GM23338 (cell line): ENCODE data around the gene CNPY1. TPM values are rescaled to one million over a fixed set of nuclear protein-coding genes. Genes with fewer than 3 reads are reported as not detected.

Experiments used
- ATAC-seq: fragments of 200-7000 bp; cut with Tn5 transposase; 3 replicates; pipeline ENCODE4 v1.9.1; 2020
- DNase-seq: peaks from one replicate; pipeline ENCODE4 v3.0.0-alpha.2; 2015; ENCODE audit warnings: low spot score
- H2AFZ ChIP-seq: fragments of 200-600 bp; sonication (generic); 2 replicates; pipeline ENCODE4 v1.8.0; 2016; ENCODE audit warnings: antibody characterized with exemption, mild to moderate bottlenecking, moderate library complexity
- H3F3A ChIP-seq: fragments of 200-600 bp; sonication (generic); replicated peaks from 2 replicates; pipeline ENCODE4 v1.8.0; 2017; ENCODE audit warnings: antibody characterized with exemption, mixed run types, low read depth
- H3K27ac ChIP-seq: fragments of 200-600 bp; sonication (generic); 2 replicates; pipeline ENCODE4 v1.6.1; 2016; ENCODE audit warnings: low read depth
- H3K27me3 ChIP-seq: fragments of 200-600 bp; sonication (generic); 2 replicates; pipeline ENCODE4 v1.8.0; 2016; ENCODE audit warnings: mild to moderate bottlenecking, mixed run types, moderate library complexity; ENCODE audit not compliant: insufficient read depth
- H3K36me3 ChIP-seq: fragments of 200-600 bp; sonication (generic); 2 replicates; pipeline ENCODE4 v1.8.0; 2016; ENCODE audit warnings: mild to moderate bottlenecking; ENCODE audit not compliant: insufficient read depth
- H3K4me1 ChIP-seq: fragments of 200-600 bp; sonication (generic); 2 replicates; pipeline ENCODE4 v1.8.0; 2016; ENCODE audit warnings: mild to moderate bottlenecking, moderate library complexity; ENCODE audit not compliant: insufficient read depth
- H3K4me2 ChIP-seq: fragments of 200-600 bp; sonication (generic); 2 replicates; pipeline ENCODE4 v1.7.1; 2017; ENCODE audit warnings: mixed run types
- H3K4me3 ChIP-seq: fragments of 200-600 bp; sonication (generic); 2 replicates; pipeline ENCODE4 v1.6.1; 2016; ENCODE audit warnings: mixed run types
- H3K79me2 ChIP-seq: fragments of 200-600 bp; sonication (generic); replicated peaks from 2 replicates; pipeline ENCODE4 v1.8.0; 2017; ENCODE audit warnings: mild to moderate bottlenecking; ENCODE audit not compliant: insufficient read depth
- H3K9me2 ChIP-seq: fragments of 200-600 bp; sonication (generic); 2 replicates; pipeline ENCODE4 v1.8.0; 2017; ENCODE audit not compliant: insufficient read depth
- H4K20me1 ChIP-seq: fragments of 200-600 bp; sonication (generic); replicated peaks from 2 replicates; pipeline ENCODE4 v1.8.0; 2017; ENCODE audit warnings: mild to moderate bottlenecking; ENCODE audit not compliant: insufficient read depth
- H3K27ac Mint-ChIP-seq: 2 replicates; pipeline ENCODE4 v1.8.0; 2020; ENCODE audit warnings: inconsistent platforms, mild to moderate bottlenecking, moderate library complexity, mixed read lengths
- H3K27me3 Mint-ChIP-seq: 3 replicates; pipeline ENCODE4 v1.8.0; 2022; ENCODE audit warnings: low read depth, mild to moderate bottlenecking, moderate library complexity, mixed read lengths, inconsistent platforms; ENCODE audit not compliant: insufficient read depth, poor library complexity
- H3K36me3 Mint-ChIP-seq: 3 replicates; pipeline ENCODE4 v1.8.0; 2021; ENCODE audit warnings: low read depth, mild to moderate bottlenecking, inconsistent platforms, moderate library complexity, mixed read lengths
- H3K4me1 Mint-ChIP-seq: 3 replicates; pipeline ENCODE4 v1.8.0; 2020; ENCODE audit warnings: mild to moderate bottlenecking, inconsistent platforms, mixed read lengths
- H3K4me3 Mint-ChIP-seq: 3 replicates; pipeline ENCODE4 v1.8.0; 2021; ENCODE audit warnings: moderate library complexity, mild to moderate bottlenecking, inconsistent platforms, mixed read lengths
- H3K9me3 Mint-ChIP-seq: 3 replicates; pipeline ENCODE4 v1.8.0; 2020; ENCODE audit warnings: moderate library complexity, mild to moderate bottlenecking, inconsistent platforms, mixed read lengths
- CREB1 ChIP-seq: fragments of 250-450 bp; sonication (Bioruptor Pico); IDR thresholded peaks from 2 replicates; pipeline ENCODE4 v1.5.0; 2020; ENCODE audit warnings: low read depth, mild to moderate bottlenecking, moderate library complexity
- CTCF ChIP-seq, 2 experiments: fragments of 200-600 bp in 1 of 2; sonication (generic) in 1 of 2; conservative IDR thresholded peaks; 2 replicates each; pipeline versions ENCODE4 v1.5.1 to v1.6.1; 2016 to 2017; ENCODE audit warnings: antibody characterized with exemption in 2 of 2, low read depth in 2 of 2, mild to moderate bottlenecking in 2 of 2, moderate library complexity in 1 of 2
- EZH2 ChIP-seq: fragments of 200-600 bp; sonication (generic); IDR thresholded peaks from one replicate; pipeline ENCODE4 v1.8.0; 2017; ENCODE audit warnings: antibody characterized with exemption, mild to moderate bottlenecking, low read depth; ENCODE audit not compliant: unreplicated experiment
- EZH2phosphoT487 ChIP-seq: fragments of 200-600 bp; sonication (generic); IDR thresholded peaks from one replicate; pipeline ENCODE4 v1.8.1; 2018; ENCODE audit warnings: antibody characterized with exemption; ENCODE audit not compliant: unreplicated experiment
- JUNB ChIP-seq: IDR thresholded peaks from one replicate; pipeline ENCODE4 v1.6.1; 2016; ENCODE audit warnings: antibody characterized with exemption; ENCODE audit not compliant: unreplicated experiment
- NANOG ChIP-seq: IDR thresholded peaks from 2 replicates; pipeline ENCODE4 v1.6.1; 2016; ENCODE audit warnings: antibody characterized with exemption, borderline replicate concordance
- POLR2AphosphoS5 ChIP-seq: IDR thresholded peaks from 2 replicates; pipeline ENCODE4 v1.6.1; 2016; ENCODE audit warnings: antibody characterized with exemption, low read depth
- STAT1 ChIP-seq: IDR thresholded peaks from one replicate; pipeline ENCODE4 v1.6.1; 2016; ENCODE audit warnings: antibody characterized with exemption; ENCODE audit not compliant: unreplicated experiment
- ZNF114 ChIP-seq: fragments of 250-450 bp; sonication (Bioruptor Pico); IDR thresholded peaks from 2 replicates; pipeline ENCODE4 v1.5.0; 2020; ENCODE audit warnings: mild to moderate bottlenecking, moderate library complexity
- ZNF331 ChIP-seq: fragments of 250-450 bp; sonication (Bioruptor Pico); IDR thresholded peaks from 2 replicates; pipeline ENCODE4 v1.5.0; 2020; ENCODE audit warnings: low read depth, mild to moderate bottlenecking, moderate library complexity
- ZNF462 ChIP-seq: fragments of 250-450 bp; sonication (Bioruptor Pico); IDR thresholded peaks from 2 replicates; pipeline ENCODE4 v1.5.0; 2020; ENCODE audit warnings: mild to moderate bottlenecking, moderate library complexity
- polyA plus RNA-seq: library from polyadenylated mRNA; unstranded; fragments of >200 nt; fragmentation: Nextera tagmentation; extraction: Ambion mirVana; gene quantifications from 2 replicates; pipeline ENCODE4 v1.2.1, GENCODE V29; 2016
- total RNA-seq: library from RNA; depleted of rRNA; stranded (reverse); fragments of >200 nt; shearing (Covaris generic); gene quantifications from 2 replicates; pipeline ENCODE4 v1.2.3, GENCODE V29; 2014

The CNPY1 gene
- total and polyA plus RNA-seq, 2 experiments from 2014 or later: not detected

GRCh38 chr7:155493744-155494538 lies 52.4 kb downstream of the CNPY1 start:
- peaks cover 83% of the 10 kb centered on the region for H3K27me3 ChIP-seq
- H3K4me2 ChIP-seq: no peak overlapping the region
- no peak overlapping the region for H2AFZ ChIP-seq
- no peaks in the 10 kb centered on the region; the same call in 1 of the 2 replicates for H4K20me1 ChIP-seq
- H3K4me1 Mint-ChIP-seq: peaks cover 41% of the 10 kb centered on the region
- ATAC-seq (no peak), DNase-seq (no peak)
- no peaks in the 10 kb centered on the region; the same call in 2 of the 3 replicates for H3K9me3 Mint-ChIP-seq
- no peaks in the 10 kb centered on the region for H3K36me3 Mint-ChIP-seq
- TF ChIP-seq ZNF331: no peak
- no peak for TF ChIP-seq JUNB
- TF ChIP-seq CTCF (conservative IDR thresholded peaks at IDR 0.05; ENCODE audit: low read depth in 2 of 2): no peak
- no peak for TF ChIP-seq CREB1
- H3K36me3 ChIP-seq: no peaks in the 10 kb centered on the region
- H3K4me3 Mint-ChIP-seq: no peak overlapping the region
- peaks cover 19% of the 10 kb centered on the region for H3K4me1 ChIP-seq
- no peaks in the 10 kb centered on the region for H3K79me2 ChIP-seq
- H3K27ac ChIP-seq: no peak overlapping the region
- peaks cover 94% of the 10 kb centered on the region for H3K27me3 Mint-ChIP-seq
- no peak overlapping the region for H3K27ac Mint-ChIP-seq
- H3K9me2 ChIP-seq: no peaks in the 10 kb centered on the region
- no peak overlapping the region for H3K4me3 ChIP-seq
- H3F3A ChIP-seq: peaks cover 13% of the 10 kb centered on the region; the same call in 1 of the 2 replicates

GRCh38 chr7:155491812-155492211 lies 54.5 kb downstream of the CNPY1 start:
- Histone ChIP-seq H2AFZ (peak overlapping the region; percentile 97), H3K79me2 (no peaks in the 10 kb centered on the region), H3K27ac (no peak overlapping the region), H3K27me3 (peaks cover 71% of the 10 kb centered on the region), H3K4me1 (peaks cover 19% of the 10 kb centered on the region), H3K4me2 (peak overlapping the region; percentile 86), H3K36me3 (no peaks in the 10 kb centered on the region), H3F3A (0 out of 2 replicates have a peak, but pooled peaks cover 9% of the 10 kb centered on the region), H4K20me1 (no peaks in the 10 kb centered on the region), H3K9me2 (no peaks in the 10 kb centered on the region), H3K4me3 (peak overlapping the region; percentile 73)
- Mint-ChIP-seq H3K9me3 (no peaks in the 10 kb centered on the region; the same call in 2 of the 3 replicates), H3K36me3 (no peaks in the 10 kb centered on the region), H3K27me3 (peaks cover 90% of the 10 kb centered on the region), H3K27ac (no peak overlapping the region), H3K4me1 (peaks cover 40% of the 10 kb centered on the region), H3K4me3 (peak overlapping the region; percentile 78)
- DNase-seq (no peak), ATAC-seq (no peak)
- TF ChIP-seq CTCF (conservative IDR thresholded peaks at IDR 0.05; ENCODE audit: low read depth in 2 of 2): no peak
- no peak for TF ChIP-seq ZNF331
- no peak for TF ChIP-seq ZNF114
- no peak for TF ChIP-seq CREB1
- no peak for TF ChIP-seq EZH2
- no peak for TF ChIP-seq STAT1
- TF ChIP-seq JUNB: no peak
- no peak for TF ChIP-seq POLR2AphosphoS5
- TF ChIP-seq ZNF462 (CRISPR knock-in tag): no peak
- no peak for TF ChIP-seq NANOG
- TF ChIP-seq EZH2phosphoT487: no peak
